HG03280 (cell line): ENCODE data around the gene RASGRF2.
"Not testable (repeated sequence)": the region's sequence is repeated elsewhere in the genome, so short reads cannot be mapped to it uniquely, and the experiment has no call there.

Experiments
- ATAC-seq: cut with Tn5 transposase; IDR thresholded peaks from one replicate; pipeline ENCODE4 v1.9.1; 2021; ENCODE audit warnings: mild to moderate bottlenecking, moderate library complexity; ENCODE audit not compliant: unreplicated experiment

RASGRF2 gene

DNA sequence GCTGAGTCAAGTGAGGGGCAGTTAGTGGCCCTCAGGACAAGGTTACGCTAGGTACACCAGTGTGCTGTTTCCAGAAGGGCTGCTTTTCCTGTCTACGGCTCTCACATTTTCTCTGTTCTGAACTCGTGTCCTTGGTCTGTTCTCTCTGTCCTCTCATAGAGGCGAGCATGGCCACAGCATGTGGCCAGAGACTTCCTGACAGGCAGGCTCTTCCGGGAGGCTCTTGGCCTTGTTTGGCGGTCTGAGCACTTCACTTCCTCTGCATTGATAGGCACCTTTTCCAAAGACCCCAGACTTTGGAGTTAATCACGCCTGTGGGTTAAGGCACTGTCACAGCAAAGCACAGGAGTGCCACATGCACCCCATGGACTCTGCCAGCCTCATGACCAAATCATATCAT, 274.1 kb downstream of the RASGRF2 start:
- no peak for ATAC-seq

DNA sequence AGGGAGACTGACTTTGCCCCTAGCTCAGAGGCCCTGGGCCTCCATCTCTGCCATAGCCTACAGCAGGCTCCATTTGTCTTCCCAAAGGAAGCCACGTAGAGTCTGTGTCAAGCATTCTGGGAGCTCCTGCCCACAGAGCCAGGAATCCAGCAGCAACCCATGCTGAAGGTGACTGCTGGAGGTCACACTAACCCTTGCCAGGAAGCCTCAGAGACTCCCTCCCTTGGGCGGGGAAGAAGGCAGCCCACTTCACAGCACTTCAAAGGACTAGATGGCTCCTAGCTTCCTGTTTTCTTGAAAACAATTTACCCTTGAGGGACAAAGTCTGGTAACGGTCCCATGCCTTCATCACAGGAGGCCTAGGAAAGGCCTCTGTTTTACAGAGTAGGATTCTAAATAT, 274.6 kb downstream of the RASGRF2 start:
- no peak for ATAC-seq

DNA sequence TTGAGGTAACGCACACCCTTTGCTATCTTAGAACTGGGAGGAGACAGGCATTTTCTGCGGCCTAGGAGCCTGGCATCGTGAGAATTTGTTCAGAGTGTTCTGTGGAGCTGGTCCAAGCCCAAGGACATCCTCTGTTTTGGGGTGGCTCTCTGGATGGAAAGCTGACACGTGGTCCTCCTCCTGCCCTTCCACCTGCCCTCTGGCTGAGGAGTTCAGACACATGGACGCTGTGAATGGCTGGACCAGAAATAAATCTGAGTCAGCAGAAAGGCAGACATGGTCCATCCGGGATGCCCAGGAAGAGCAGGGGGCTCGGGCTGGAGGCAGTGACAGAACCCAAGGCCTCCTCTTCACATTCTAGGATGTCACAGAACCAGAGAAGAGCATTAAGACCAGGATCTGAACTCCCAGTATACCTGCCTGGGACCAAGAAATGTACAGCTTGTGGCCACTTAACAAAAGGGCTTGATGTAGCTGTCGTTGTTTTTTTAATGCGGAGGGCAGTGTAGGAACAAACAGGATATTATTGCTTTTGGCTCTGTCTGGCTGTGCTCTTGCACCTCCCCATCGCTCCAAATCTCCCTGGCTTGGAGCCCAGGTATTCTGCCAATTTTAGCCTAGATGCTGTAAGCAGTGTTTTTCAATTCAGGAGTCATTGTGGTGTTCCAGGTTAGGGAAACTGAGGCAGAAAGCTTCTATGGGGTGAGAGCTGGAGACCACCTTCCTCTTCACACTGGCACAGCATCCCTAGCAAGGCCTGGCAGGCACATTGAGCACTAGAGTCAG, 275.3 kb downstream of the RASGRF2 start:
- no peak for ATAC-seq

DNA sequence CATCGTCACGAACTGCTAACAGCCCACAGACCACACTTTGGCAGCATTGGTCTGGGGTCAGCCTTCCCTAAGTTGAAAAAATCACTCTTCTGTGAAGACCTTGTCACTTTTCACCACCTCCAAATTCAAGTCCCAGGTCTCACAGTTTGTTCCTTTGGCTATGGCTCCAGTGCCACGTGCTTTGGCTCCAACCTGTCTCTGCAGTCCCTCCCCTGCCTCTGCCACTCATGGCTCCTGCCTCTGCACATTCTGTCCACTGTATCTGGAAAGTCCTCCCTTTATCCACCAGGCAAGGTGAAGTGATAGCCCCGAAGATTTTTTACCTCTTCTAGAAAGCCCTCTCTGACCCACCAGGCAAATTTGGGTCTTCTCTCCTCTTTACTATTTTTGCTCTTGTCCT, 278.3 kb downstream of the RASGRF2 start:
- no peak for ATAC-seq

DNA sequence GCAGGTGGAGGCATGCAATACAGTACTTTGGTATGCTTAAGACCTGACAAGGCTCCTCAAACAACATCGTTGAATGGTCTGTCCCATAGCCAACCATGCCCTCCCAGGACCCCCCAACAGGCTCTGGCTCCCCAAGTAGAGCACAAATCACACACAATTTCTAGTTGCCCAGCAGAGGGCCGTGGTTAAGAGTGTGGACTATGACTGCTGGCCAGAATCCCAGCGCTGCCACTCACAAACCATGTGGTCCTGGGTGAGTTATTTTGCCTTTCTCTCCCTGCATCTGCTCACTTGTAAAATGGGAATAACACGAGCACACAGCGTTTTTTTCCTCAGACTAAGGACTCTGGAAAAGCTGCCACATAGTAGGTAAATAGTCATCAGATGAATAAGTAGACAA, 279.4 kb downstream of the RASGRF2 start:
- no peak for ATAC-seq

DNA sequence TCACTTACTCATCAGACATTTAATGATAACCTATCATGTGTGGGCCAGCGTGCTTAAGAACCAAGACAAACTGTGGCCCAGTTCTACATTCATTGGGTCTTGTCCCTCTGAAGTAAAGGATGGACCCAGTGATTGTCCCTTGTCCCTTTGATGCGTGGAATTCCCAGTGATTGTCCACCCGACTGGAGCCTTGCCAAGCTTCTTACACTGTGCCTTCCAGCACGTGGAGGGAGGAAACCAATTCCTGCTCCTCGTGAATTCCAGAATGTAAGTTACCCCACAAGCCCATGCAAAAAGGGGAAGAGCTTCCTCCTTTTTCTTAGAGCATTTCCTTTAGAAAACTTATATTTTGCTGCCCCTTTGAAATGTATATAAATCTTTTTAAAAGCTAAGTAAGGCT, 280.8 kb downstream of the RASGRF2 start:
- ATAC-seq = no peak

DNA sequence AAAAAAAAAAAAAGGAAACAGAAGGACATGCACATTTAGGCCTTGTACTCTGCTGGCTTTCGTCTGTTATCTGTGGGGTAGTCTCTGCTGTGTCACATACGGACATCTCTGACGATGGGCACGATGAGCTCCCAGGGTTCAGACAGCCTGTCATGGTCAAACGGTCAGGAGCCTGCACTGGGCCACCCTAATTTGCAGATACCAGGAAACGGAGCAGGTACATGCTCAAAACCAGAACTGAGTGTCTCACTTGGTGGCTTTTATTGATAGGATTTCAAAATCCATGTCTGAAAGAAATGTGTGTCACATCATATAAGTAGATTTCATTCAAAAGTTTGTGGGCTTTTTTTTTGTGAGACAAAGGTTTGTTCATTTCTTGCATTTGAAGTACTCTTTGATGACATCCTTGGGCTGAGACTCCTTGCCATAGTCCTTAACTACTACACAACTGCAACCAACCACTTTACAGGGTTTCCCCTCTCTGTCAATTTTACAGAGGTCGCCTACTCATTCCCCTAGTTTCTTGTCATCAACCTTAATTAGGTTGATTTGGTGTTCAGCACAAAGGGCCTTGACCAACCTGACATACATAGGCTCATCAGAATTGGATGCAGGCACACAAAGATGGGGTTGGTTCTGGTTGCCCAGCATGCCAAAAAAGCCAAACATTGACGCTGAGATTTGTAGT, 281.9 kb downstream of the RASGRF2 start:
- no peak for ATAC-seq

DNA sequence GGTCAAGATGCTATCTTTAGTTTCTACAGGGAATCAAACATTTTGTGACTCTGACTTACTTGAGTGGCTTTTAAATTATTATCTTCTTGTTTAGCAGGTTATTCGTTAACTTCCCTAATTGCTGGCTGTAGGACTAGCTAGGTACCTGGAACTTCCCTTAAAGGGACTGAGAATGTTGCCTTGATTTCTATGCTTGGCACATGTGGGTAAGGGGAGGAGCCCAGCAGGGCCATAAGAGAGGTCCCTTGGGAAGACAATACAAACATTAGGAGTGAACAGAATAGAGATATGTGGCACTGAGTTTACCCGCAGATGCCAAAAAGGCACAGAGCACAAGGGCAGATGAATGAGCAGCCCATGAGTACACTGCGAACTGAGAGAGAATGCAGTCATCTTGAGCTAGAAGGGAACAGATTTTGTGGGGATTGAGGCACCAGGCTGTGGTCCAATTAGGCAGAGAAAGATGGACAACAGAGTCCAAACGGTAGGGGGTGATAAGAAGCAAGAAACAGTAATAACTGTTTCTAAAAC, 282.8 kb downstream of the RASGRF2 start:
- no peak for ATAC-seq

DNA sequence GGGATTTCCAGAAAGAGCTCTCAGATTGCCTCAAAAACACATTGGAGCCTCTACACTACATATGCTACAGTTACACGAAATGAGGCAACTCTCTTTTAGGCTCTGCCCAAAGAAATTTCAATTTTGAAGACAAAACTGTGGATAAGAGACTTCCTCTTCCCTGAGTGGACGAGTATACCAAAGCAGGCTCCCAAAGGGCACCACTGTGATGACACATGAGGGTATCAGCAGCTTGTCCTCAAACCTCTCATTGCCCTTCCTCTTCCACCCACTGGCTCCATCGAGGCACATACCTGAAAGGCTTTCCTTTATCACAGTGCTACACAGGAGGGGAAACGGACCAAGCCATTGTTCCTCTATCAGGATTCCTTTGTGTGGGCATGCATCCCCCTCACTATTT, 284.3 kb downstream of the RASGRF2 start:
- ATAC-seq = no peak

DNA sequence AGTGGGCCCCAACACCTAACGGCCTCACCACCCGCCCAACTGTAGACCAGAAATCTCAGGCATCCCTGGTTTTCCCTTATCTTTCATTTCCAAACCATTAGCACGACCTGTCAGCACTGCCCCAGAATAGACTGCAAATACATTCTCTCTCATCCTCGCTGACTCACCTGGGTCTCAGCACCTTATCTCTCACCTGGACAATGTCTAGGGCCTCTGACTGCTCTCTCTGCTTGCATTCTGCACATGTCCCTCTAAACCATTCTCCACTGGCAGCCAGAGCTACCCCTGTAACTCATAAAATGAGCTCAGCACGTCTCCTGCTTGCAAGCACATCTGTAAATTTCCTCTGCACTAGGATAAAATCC, 285.7 kb downstream of the RASGRF2 start:
- no peak for ATAC-seq

DNA sequence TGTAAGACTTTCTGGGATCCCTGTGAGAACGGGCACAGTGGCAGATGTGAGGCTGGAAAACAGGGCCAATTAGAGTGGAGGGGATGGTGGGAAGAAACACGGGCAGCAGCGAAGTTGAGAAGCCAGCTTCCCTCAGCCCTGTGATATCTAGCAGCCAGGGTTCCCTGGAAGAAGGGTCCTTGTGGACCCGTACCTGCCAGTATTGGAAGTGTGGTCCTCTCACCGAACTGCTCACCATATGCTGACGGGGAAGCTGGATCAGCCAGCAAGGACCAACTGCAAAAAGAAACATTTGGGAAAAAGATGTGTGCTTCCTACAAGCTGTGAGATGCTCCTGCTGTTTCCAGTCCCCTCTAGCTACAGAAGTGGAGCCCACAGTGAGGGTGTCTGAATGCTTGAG, 286.5 kb downstream of the RASGRF2 start:
- no peak for ATAC-seq

DNA sequence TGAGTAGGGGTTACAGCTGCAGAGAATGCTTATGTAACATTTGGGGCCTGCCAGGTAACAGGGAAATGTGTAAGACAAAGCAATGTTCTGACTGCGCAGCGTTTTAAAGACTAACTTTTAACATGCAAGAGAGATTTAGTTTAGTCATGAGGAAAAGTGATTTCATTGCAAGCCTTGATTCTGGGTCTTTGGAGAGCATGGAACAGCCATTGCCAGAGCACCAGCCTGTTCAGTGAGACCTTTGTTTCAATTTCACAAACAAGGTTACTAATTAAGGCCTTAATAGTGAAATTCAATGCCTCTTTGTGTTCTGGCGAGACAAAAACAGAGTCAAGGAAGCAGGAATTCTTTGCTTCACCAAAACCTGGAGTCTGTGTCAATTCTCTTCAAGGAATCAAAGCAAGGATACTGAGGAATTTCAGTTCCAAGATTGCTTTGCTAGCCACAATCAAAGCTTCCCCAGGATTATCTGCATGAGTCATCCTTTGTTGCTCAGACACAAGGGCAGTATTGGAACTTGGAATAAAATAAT, 287.3 kb downstream of the RASGRF2 start:
- no peak for ATAC-seq

DNA sequence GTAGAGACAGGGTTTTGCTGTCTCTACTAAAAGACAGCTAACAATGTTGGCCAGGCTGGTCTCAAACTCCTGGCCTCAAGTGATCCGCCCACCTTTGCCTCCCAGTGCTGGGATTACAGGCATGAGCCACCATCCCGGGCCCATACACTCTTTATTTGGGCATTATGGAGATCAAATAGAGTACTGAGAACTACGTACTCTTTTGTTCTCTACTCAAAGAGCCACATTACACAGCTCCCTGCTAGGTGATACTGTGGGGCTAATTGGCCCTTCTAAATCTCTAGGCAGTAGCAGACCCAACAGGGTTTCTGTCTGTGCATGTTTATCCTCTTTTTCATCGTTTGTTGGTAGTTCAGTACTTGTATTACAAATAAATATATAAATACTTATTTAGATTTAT, 289.1 kb downstream of the RASGRF2 start:
- no peak for ATAC-seq

DNA sequence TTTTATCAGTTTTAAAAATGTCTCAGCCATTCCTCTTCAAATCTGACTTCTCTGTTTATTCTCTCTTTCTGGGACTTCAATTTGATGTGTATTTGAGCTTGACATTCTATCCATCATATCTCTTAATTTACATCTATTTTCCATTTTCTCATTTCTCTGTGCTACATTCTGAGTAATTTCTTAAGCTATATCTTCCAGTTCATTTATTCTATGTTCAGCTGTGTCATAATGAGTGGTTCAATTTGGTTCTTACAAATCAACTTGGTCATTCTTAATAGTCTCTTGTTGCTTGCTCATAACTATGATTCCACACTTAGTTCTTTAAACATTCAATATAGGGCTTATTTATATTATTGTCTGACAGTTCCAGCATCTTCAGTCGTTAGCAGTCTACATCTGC, 289.8 kb downstream of the RASGRF2 start:
- ATAC-seq = no peak

DNA sequence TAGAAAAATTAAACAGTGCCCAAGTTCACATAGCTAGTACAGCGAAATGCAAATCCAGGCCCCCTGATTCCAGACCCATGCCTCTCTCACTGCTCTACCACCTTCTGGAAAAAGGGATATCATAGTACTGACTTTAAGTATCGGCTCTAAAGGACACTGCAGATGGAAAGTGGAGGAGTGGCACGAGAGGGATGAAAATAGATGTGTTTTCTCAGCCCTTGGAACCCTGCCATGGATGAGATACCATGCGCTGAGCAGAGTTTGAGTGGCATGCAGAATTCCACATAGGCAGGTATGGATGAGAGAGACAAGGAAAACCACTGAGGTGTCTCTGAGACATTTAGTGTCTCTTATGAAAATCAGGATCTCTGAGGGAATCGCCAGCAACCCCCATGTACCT, 291.8 kb downstream of the RASGRF2 start:
- ATAC-seq = no peak

DNA sequence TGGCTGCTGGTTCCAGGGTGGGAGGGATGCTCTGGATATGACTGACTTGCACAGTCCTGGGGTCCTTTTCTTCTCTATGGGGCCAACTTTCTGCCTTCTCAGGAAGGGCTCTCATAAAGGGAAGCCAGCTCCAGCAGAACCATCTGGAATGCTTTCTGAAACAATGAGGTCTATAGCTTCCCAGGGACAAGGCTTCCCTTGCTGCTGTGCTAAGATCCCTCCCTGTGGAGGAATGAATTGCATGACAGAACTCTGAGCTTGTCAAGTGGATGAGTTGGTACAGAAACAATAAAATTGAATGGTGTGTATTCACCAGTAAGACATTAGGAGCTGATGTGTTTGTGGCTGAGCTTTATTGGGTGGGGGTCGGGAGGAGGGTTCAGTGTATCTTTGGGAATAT, 292.7 kb downstream of the RASGRF2 start:
- no peak for ATAC-seq

DNA sequence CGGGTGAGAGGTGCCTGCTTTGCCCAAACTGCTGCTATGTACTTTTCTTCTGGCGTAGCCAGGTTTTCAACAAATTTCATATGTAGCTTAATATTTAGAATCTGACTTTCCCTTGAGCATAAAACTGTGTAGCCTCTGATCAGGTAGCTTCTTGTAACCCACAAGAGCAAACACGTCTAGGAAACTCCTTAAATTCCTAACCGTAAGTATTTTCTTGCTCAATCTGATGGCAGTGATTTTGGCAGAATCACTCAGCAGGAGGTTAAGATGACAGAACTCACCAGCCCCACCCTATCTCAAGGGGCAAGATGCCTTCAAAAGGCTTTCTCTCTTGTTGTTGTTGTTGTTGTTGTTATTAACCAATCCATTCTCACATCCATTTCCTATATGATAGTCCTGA, 293.7 kb downstream of the RASGRF2 start:
- ATAC-seq = no peak

DNA sequence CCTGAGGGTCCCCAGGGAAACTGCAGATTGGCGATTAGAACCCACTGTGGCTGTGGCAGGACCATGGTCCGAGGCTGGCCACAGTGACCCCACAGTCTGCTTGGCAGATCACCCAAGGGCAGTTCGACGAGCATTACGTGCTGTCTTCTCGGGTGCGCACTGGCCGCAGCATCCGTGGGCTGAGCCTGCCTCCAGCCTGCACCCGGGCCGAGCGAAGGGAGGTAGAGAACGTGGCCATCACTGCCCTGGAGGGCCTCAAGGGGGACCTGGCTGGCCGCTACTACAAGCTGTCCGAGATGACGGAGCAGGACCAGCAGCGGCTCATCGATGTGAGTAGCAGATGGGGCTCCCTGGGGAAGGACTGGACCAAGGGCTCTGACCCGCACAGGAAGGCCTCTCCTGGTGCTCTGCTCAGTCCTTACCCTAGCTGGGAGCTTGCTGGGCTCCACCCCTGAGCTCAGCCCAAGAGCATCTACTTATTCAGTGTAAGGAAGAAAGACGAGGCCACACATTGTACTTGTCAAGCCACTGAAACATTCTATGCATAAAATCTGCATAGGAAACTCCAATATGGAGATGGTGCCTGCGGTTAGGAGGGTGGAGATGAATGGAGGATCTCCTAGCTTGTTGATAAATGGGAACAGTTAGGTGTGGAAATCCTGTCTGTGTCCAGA, 294.9 kb downstream of the RASGRF2 start:
- no peak for ATAC-seq

DNA sequence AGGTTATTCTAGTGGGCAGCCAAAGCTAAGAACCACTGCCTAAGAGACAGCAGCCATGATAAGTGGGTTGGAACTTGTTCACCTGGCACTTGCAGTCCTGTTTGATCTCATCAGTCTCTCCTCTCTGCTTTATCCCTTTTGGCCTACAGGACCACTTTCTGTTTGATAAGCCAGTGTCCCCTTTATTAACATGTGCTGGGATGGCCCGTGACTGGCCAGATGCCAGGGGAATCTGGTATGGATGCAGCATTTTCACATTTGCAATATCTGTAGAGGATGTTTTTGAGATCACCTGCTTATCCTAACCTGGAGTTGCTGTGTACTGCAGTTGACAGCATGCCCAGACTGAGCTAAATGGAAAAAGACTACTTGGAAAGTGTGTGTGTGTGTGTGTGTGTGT, 296.6 kb downstream of the RASGRF2 start:
- no peak for ATAC-seq

DNA sequence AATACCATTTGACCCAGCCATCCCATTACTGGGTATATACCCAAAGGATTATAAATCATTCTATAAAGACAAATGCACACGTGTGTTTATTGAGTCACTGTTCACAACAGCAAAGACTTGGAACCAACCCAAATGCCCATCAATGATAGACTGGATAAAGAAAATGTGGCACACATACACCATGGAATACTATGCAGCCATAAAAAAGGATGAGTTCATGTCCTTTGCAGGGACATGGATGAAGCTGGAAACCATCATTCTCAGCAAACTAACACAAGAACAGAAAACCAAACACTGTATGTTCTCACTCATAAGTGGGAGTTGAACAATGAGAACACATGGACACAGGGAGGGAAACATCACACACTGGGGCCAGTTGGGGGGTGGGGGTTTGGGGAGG, 302.6 kb downstream of the RASGRF2 start:
- ATAC-seq = not testable (repeated sequence)

DNA sequence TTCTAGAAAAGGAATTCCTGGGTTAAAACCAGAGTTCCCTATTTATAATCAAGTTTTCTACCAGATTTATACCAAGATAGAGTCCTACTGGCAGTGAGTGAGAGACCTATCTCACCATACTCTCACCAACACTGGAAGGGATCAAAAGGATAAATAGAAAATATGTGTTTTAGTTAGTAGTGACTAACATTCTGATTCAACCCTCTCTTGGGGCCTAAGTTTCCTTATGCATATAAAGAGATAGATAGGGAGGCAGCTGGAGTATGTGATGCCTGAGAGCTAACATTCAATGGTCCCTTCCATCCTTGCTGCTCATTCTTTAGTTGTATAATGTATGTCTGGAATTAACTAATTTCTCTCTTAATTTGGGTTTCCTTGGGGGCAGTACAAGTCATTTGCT, 304.9 kb downstream of the RASGRF2 start:
- no peak for ATAC-seq
